HEK293T (cell line): Measurements from ENCODE around the gene AFF1.

Experiments
- CTCF ChIA-PET: fragments of 350-600 bp; formaldehyde crosslinking; extraction: SDS; loops from one replicate; lab custom pipeline; 2021; ENCODE audit warnings: antibody characterized with exemption, inconsistent platforms; lab: Yijun Ruan, JAX
- POLR2A ChIA-PET: fragments of 350-600 bp; formaldehyde crosslinking; extraction: SDS; loops from one replicate; lab custom pipeline; 2020; ENCODE audit warnings: antibody characterized with exemption, inconsistent platforms; lab: Yijun Ruan, JAX
- DNase-seq: peaks from one replicate; pipeline ENCODE4 v3.0.0; 2012; ENCODE audit warnings: mixed read lengths; ENCODE audit errors: extremely low spot score
- ARNT ChIP-seq: fragments of 450-650 bp; IDR thresholded peaks from 2 replicates; pipeline ENCODE4 v1.6.1; 2017; ENCODE audit warnings: mild to moderate bottlenecking
- BHLHE40 ChIP-seq: fragments of 450-650 bp; IDR thresholded peaks from 2 replicates; pipeline ENCODE4 v1.6.1; 2016; ENCODE audit warnings: mild to moderate bottlenecking, moderate library complexity, borderline replicate concordance
- CTBP1 ChIP-seq: fragments of 450-650 bp; IDR thresholded peaks from 2 replicates; pipeline ENCODE4 v1.6.1; 2016; ENCODE audit warnings: borderline replicate concordance
- ELF4 ChIP-seq: fragments of 450-650 bp; IDR thresholded peaks from 2 replicates; pipeline ENCODE4 v1.6.1; 2017; ENCODE audit warnings: antibody characterized with exemption
- FOXA1 ChIP-seq: fragments of 450-650 bp; IDR thresholded peaks from 2 replicates; pipeline ENCODE4 v1.6.1; 2016; ENCODE audit warnings: mild to moderate bottlenecking
- FOXK2 ChIP-seq: fragments of 450-650 bp; IDR thresholded peaks from 2 replicates; pipeline ENCODE4 v1.6.1; 2016; ENCODE audit warnings: mild to moderate bottlenecking
- FOXM1 ChIP-seq: fragments of 450-650 bp; IDR thresholded peaks from 2 replicates; pipeline ENCODE4 v1.6.1; 2017; ENCODE audit warnings: mild to moderate bottlenecking, borderline replicate concordance
- HDGF ChIP-seq: fragments of 450-650 bp; IDR thresholded peaks from 2 replicates; pipeline ENCODE4 v1.6.1; 2017; ENCODE audit warnings: antibody characterized with exemption, borderline replicate concordance
- L3MBTL2 ChIP-seq: fragments of 450-650 bp; conservative IDR thresholded peaks from 2 replicates; pipeline ENCODE4 v1.6.1; 2016; ENCODE audit warnings: mild to moderate bottlenecking
- LEF1 ChIP-seq: fragments of 450-650 bp; IDR thresholded peaks from 2 replicates; pipeline ENCODE4 v1.6.1; 2017; ENCODE audit warnings: mild to moderate bottlenecking, borderline replicate concordance
- NFRKB ChIP-seq: fragments of 450-650 bp; IDR thresholded peaks from 2 replicates; pipeline ENCODE4 v1.6.1; 2016; ENCODE audit warnings: mild to moderate bottlenecking, moderate library complexity
- PKNOX1 ChIP-seq: fragments of 450-650 bp; IDR thresholded peaks from 2 replicates; pipeline ENCODE4 v1.6.1; 2016
- SP1 ChIP-seq: fragments of 450-650 bp; IDR thresholded peaks from 2 replicates; pipeline ENCODE4 v1.6.1; 2017
- SUZ12 ChIP-seq: fragments of 450-650 bp; IDR thresholded peaks from 2 replicates; pipeline ENCODE4 v1.6.1; 2016; ENCODE audit warnings: mild to moderate bottlenecking
- TARDBP ChIP-seq: fragments of 450-650 bp; IDR thresholded peaks from 2 replicates; pipeline ENCODE4 v1.6.1; 2016
- ZNF384 ChIP-seq: fragments of 450-650 bp; IDR thresholded peaks from 2 replicates; pipeline ENCODE4 v1.6.1; 2016

AFF1 gene

GRCh38 chr4:86924811-86925210 lies 10.0 kb upstream of the AFF1 start:
- TF ChIP-seq FOXK2 = no peak
- no peak for DNase-seq
- ChIA-PET CTCF (no interaction called here), POLR2A (interaction anchor here (1.1 kb wide), 1 partner anchor 10 kb away, joined by 3 read pairs; the partner anchor contains the start of gene AFF1)

GRCh38 chr4:86926435-86927086 lies 8.2 kb upstream of the AFF1 start:
- TF ChIP-seq ARNT = no peak
- TF ChIP-seq LEF1 = no peak
- no peak for TF ChIP-seq BHLHE40
- no peak for TF ChIP-seq ZNF384
- ChIA-PET POLR2A (no interaction called here), CTCF (no interaction called here)

GRCh38 chr4:86927843-86928395 lies 6.9 kb upstream of the AFF1 start:
- POLR2A ChIA-PET = interaction anchor here (1.0 to 1.2 kb wide), 3 partner anchors 8 to 78 kb away, joined by 3 read pairs; no protein-coding TSS in a partner anchor
- DNase-seq = no peak
- CTCF ChIA-PET = interaction anchor here (0.7 kb wide), 1 partner anchor 167 kb away, joined by 5 read pairs; no protein-coding TSS in a partner anchor
- no peak for TF ChIP-seq PKNOX1
- no peak for TF ChIP-seq ARNT
- no peak for TF ChIP-seq FOXK2
- no peak for TF ChIP-seq FOXA1
- no peak for TF ChIP-seq BHLHE40
- TF ChIP-seq TARDBP = no peak
- TF ChIP-seq CTBP1 = no peak
- no peak for TF ChIP-seq ELF4
- no peak for TF ChIP-seq SUZ12
- TF ChIP-seq FOXM1 = no peak
- no peak for TF ChIP-seq HDGF
- TF ChIP-seq SP1 = no peak
- no peak for TF ChIP-seq L3MBTL2
- TF ChIP-seq ZNF384 = no peak
- no peak for TF ChIP-seq LEF1
- TF ChIP-seq NFRKB = no peak

More at GRCh38 chr4:86926435-86927086, 8.2 kb upstream of the AFF1 start:
- DNase-seq = no peak

- ChIA-PET POLR2A (interaction anchor here (1.0 to 1.2 kb wide), 3 partner anchors 8 to 78 kb away, joined by 3 read pairs; no protein-coding TSS in a partner anchor), CTCF (interaction anchor here (0.7 to 1.0 kb wide), 3 partner anchors 165 to 430 kb away, joined by 3 to 5 read pairs (median 3); no protein-coding TSS in a partner anchor)
- DNase-seq = no peak
- TF ChIP-seq BHLHE40 (no peak), ARNT (no peak), NFRKB (no peak), ELF4 (no peak), L3MBTL2 (no peak), FOXM1 (no peak), ZNF384 (no peak), HDGF (no peak), PKNOX1 (no peak), LEF1 (no peak)
Observed at GRCh38 chr4:86928400-86929255, 6.2 kb upstream of the AFF1 start.

GRCh38 chr4:86934147-86934770 lies 552 bp upstream of the AFF1 start:
- ChIA-PET CTCF (interaction anchor here (0.9 kb wide), 1 partner anchor 12 kb away, joined by 9 read pairs; no protein-coding TSS in a partner anchor), POLR2A (interaction anchor here (0.6 to 2.9 kb wide), 18 partner anchors 9 to 183 kb away, joined by 3 to 33 read pairs (median 3); no protein-coding TSS in a partner anchor)
- DNase-seq = no peak
- no peak for TF ChIP-seq SP1
- no peak for TF ChIP-seq CTBP1
- TF ChIP-seq BHLHE40 = no peak
- TF ChIP-seq HDGF = no peak
- TF ChIP-seq PKNOX1 = no peak
- no peak for TF ChIP-seq TARDBP
- TF ChIP-seq ELF4 = no peak
- no peak for TF ChIP-seq FOXM1
- TF ChIP-seq SUZ12 = no peak
- TF ChIP-seq NFRKB = no peak
- no peak for TF ChIP-seq ARNT
- no peak for TF ChIP-seq L3MBTL2
- TF ChIP-seq ZNF384 = no peak
- no peak for TF ChIP-seq LEF1
